AG09309 (cell line): ENCODE measurements around the gene EIF5B.

Experiments used
- DNase-seq: peaks from one replicate; pipeline ENCODE4 v3.0.0-alpha.2; 2010; ENCODE audit warnings: low read depth
- H3K4me3 ChIP-seq: 2 replicates; pipeline ENCODE4 v1.5.1; 2011; ENCODE audit warnings: mild to moderate bottlenecking, low read depth, low read length, moderate library complexity; ENCODE audit not compliant: control insufficient read depth
- CTCF ChIP-seq: IDR thresholded peaks from 2 replicates; pipeline ENCODE4 v1.5.1; 2011; ENCODE audit warnings: mild to moderate bottlenecking, low read depth, low read length, inconsistent platforms; ENCODE audit not compliant: insufficient read depth, control insufficient read depth; ENCODE audit errors: missing control alignments

EIF5B gene

DNA sequence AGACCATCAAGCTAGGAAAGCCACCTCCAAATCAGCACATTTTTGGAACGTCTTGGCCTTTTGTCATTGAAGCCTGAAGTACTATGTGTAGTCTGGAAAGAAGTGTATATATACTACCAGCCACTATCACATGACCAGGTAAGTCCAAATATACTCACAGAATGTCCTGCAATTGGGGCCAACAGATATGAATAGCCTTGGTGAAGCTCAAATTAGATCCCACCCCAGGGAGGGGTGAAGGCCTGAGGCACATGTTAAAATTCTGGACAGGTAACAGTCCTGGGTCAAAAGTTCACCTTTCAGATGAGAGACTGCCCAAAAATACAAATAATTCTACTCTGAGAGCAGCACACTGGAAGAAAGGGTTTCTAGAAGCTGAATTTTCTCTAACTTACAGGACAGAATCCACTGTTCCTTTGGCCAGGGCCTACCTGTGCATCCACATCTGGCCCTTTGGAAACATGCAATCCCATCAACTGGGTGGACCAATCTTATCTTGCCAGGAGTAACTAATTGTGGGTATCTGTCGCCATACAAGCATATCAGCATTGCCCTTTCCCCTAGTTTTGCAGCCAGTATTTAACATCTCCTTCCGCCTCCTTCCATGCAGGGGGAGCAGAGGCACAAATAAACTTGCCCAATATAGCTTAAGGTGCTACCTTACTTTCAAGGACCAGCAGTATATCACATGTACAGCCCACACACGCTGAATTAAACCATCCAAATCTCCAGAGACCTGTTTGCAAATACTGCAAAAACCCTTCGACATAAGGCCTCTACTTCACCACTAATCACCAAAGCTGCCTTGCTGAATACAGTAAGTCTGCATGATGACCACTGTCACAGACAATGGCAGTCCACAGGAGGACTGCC lies 67.8 kb downstream of the EIF5B start:
- DNase-seq = no peak
- no peak for TF ChIP-seq CTCF
- H3K4me3 ChIP-seq = no peak overlapping the region

- DNase-seq = no peak
- TF ChIP-seq CTCF = no peak
- H3K4me3 ChIP-seq = no peak overlapping the region
These were observed 68.9 kb downstream of the EIF5B start for GRCh38 chr2:99406137-99406536.

DNA sequence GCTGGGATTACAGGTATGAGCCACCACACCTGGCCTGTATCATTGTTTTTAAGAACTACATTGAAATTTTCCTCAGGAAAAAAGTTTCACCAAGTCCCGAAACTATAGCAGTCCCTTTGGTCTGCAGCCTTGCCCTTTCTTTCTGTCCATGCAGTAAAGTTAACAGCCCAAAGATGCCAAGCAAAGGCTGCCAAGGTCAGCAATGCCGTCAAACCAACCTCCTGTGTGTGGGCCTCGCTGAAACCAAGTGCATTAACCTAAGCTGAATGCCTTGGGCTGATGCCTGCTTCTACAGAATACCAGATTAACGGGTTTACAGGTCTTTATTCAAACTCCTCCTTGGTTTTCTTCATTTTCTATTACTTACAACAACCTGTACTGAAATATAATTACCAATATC lies 73.1 kb downstream of the EIF5B start:
- TF ChIP-seq CTCF = no peak
- no peak for DNase-seq
- no peak overlapping the region for H3K4me3 ChIP-seq

- no peak overlapping the region for H3K4me3 ChIP-seq
- no peak for TF ChIP-seq CTCF
- DNase-seq = no peak
These were observed 77.4 kb downstream of the EIF5B start for GRCh38 chr2:99414566-99414965.

GRCh38 chr2:99417396-99417795 lies 80.2 kb downstream of the EIF5B start:
- no peak overlapping the region for H3K4me3 ChIP-seq
- no peak for TF ChIP-seq CTCF
- DNase-seq = no peak

- no peak for TF ChIP-seq CTCF
- DNase-seq = no peak
- no peak overlapping the region for H3K4me3 ChIP-seq
These were observed 82.8 kb downstream of the EIF5B start for GRCh38 chr2:99420031-99420430.
